Dendritic cell treated with granulocyte-macrophage colony-stimulating factor and Interleukin-4, amounts not matched to agents 40 ng/mL and 50 ng/mL, for 4 days (primary cell): ENCODE measurements around the gene SMG6.

ENCODE experiments used
- H3K27ac Mint-ChIP-seq: one replicate; pipeline ENCODE4 v1.8.0; 2022; ENCODE audit warnings: mild to moderate bottlenecking, mixed read lengths
- H3K27me3 Mint-ChIP-seq: one replicate; pipeline ENCODE4 v1.8.0; 2022; ENCODE audit warnings: mild to moderate bottlenecking, mixed read lengths
- H3K36me3 Mint-ChIP-seq: one replicate; pipeline ENCODE4 v1.8.0; 2022; ENCODE audit warnings: low read depth, mixed read lengths
- H3K4me1 Mint-ChIP-seq: one replicate; pipeline ENCODE4 v1.8.0; 2022; ENCODE audit warnings: low read depth, mixed read lengths
- H3K4me3 Mint-ChIP-seq: one replicate; pipeline ENCODE4 v1.8.0; 2022; ENCODE audit warnings: mild to moderate bottlenecking, moderate library complexity, mixed read lengths
- H3K9me3 Mint-ChIP-seq: one replicate; pipeline ENCODE4 v1.8.0; 2022; ENCODE audit warnings: mixed read lengths
- intact Hi-C: fragments of 100-400 bp; cut with micrococcal nuclease; formaldehyde crosslinking; loops from one replicate; pipeline ENCODE4 v1.15.0; 2022

SMG6 gene

DNA sequence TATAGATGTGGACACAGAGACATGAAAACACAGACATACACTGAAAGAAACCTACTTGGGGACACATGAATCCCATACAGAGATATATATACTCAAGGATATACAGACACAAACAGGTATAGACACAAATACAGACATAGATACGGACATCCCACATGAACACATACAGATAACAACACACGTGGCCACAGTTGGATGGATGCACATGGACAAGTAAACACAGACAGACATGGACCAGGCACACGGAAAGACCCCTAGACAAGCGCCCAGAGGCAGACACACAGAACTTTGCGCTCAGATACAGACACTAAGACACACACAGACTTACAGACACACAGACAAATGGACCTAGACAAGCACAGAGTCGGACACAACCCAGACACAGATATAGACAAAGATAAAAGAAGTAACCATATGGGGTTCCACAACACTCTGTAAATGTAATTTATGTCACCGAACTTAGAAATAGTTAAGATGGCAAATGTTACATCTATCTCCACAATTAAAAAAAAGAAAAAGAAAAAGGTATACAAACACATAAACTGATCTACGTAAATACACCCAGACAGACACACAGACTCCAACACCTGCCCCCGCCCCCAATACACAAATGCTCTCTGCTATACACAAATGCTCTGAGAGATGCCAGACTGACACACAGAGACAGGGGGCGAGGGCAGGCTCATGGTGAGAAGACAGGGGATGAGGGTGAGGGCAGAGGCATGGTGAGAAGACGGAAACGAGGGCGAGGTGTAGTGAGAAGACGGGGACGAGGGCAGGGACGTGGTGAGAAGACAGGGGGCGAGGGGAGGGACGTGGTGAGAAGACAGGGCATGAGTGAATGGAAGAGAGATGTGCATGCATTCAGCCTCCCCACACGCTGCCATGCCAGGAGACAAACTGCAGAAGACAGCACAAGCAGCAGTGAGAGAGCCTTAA, 118.3 kb downstream of the SMG6 start:
- Mint-ChIP-seq H3K9me3 (no peaks in the 10 kb centered on the region), H3K36me3 (peaks cover 79% of the 10 kb centered on the region), H3K27ac (no peak overlapping the region), H3K27me3 (peaks cover 3% of the 10 kb centered on the region), H3K4me3 (no peak overlapping the region), H3K4me1 (peaks cover 30% of the 10 kb centered on the region)
- intact Hi-C loops = no loop called here

- Mint-ChIP-seq H3K36me3 (peaks cover 74% of the 10 kb centered on the region), H3K4me3 (no peak overlapping the region), H3K27ac (no peak overlapping the region), H3K9me3 (no peaks in the 10 kb centered on the region), H3K4me1 (peaks cover 42% of the 10 kb centered on the region), H3K27me3 (peaks cover 3% of the 10 kb centered on the region)
- intact Hi-C loops = no loop called here
Observed at GRCh38 chr17:2183346-2183745, 120.2 kb downstream of the SMG6 start.

- Mint-ChIP-seq H3K27me3 (peaks cover 3% of the 10 kb centered on the region), H3K36me3 (peaks cover 75% of the 10 kb centered on the region), H3K4me3 (no peak overlapping the region), H3K27ac (no peak overlapping the region), H3K4me1 (peaks cover 45% of the 10 kb centered on the region), H3K9me3 (no peaks in the 10 kb centered on the region)
- intact Hi-C loops = no loop called here
Observed at GRCh38 chr17:2181897-2182448, 121.6 kb downstream of the SMG6 start.

DNA sequence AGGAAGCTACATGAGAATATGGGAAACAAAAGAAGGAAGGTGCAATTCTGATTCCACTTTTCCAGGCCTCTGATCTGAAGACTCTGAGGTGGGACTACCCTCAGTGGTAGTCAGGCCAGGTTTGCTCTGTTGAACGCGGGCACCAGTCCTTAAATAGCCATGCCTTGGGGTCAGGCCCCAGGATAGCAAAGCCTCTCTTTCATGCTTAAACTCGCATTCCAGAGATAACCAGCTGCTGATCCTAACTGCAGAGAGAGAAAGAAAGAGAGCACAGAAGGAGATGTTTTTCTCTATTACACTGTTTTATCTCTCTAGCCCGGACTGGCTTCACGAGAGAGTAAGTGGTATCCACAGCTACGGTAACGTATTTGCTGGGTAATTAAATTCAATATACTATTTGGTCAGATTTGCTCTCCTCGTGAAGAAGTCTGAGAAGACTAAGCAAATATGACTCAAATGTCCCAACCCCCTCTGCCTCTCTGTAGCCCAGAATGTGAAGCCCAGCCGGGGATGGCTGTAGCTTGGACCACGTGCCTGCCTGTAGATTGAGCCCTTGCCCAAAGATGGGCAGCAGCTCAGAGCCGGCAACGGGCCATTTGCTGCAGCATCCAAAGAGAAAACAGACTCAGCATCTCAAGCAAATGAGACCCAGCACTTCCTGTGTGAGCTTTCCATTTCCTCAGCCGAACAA, 122.2 kb downstream of the SMG6 start:
- Mint-ChIP-seq H3K9me3 (no peaks in the 10 kb centered on the region), H3K4me3 (no peak overlapping the region), H3K4me1 (peaks cover 46% of the 10 kb centered on the region), H3K27ac (no peak overlapping the region), H3K36me3 (peaks cover 75% of the 10 kb centered on the region), H3K27me3 (peaks cover 3% of the 10 kb centered on the region)
- intact Hi-C loops = no loop called here

GRCh38 chr17:2180768-2181167, 122.8 kb downstream of the SMG6 start:
- H3K9me3 Mint-ChIP-seq = no peaks in the 10 kb centered on the region
- intact Hi-C loops = no loop called here
- H3K27ac Mint-ChIP-seq = no peak overlapping the region
- H3K27me3 Mint-ChIP-seq = peaks cover 3% of the 10 kb centered on the region
- peaks cover 75% of the 10 kb centered on the region for H3K36me3 Mint-ChIP-seq
- H3K4me3 Mint-ChIP-seq = no peak overlapping the region
- peaks cover 48% of the 10 kb centered on the region for H3K4me1 Mint-ChIP-seq

- peak overlapping the region; percentile 41 for H3K27ac Mint-ChIP-seq
- intact Hi-C loops = no loop called here
Observed at GRCh38 chr17:2179615-2180295, 123.8 kb downstream of the SMG6 start.

GRCh38 chr17:2178798-2179501, 124.6 kb downstream of the SMG6 start:
- intact Hi-C loops = no loop called here
- H3K4me1 Mint-ChIP-seq = peaks cover 59% of the 10 kb centered on the region
- no peaks in the 10 kb centered on the region for H3K9me3 Mint-ChIP-seq
- peak overlapping the region; percentile 27 for H3K4me3 Mint-ChIP-seq
- peaks cover 80% of the 10 kb centered on the region for H3K36me3 Mint-ChIP-seq
- H3K27me3 Mint-ChIP-seq = peaks cover 3% of the 10 kb centered on the region
- H3K27ac Mint-ChIP-seq = peak overlapping the region; percentile 41

More at GRCh38 chr17:2179615-2180295, 123.8 kb downstream of the SMG6 start:
- H3K4me1 Mint-ChIP-seq = peaks cover 58% of the 10 kb centered on the region
- H3K27me3 Mint-ChIP-seq = peaks cover 3% of the 10 kb centered on the region
- no peaks in the 10 kb centered on the region for H3K9me3 Mint-ChIP-seq
- peak overlapping the region; percentile 27 for H3K4me3 Mint-ChIP-seq
- H3K36me3 Mint-ChIP-seq = peaks cover 75% of the 10 kb centered on the region

- intact Hi-C loops = no loop called here
- peaks cover 50% of the 10 kb centered on the region for H3K4me1 Mint-ChIP-seq
- peaks cover 77% of the 10 kb centered on the region for H3K36me3 Mint-ChIP-seq
Observed at GRCh38 chr17:2177235-2177811, 126.3 kb downstream of the SMG6 start.

DNA sequence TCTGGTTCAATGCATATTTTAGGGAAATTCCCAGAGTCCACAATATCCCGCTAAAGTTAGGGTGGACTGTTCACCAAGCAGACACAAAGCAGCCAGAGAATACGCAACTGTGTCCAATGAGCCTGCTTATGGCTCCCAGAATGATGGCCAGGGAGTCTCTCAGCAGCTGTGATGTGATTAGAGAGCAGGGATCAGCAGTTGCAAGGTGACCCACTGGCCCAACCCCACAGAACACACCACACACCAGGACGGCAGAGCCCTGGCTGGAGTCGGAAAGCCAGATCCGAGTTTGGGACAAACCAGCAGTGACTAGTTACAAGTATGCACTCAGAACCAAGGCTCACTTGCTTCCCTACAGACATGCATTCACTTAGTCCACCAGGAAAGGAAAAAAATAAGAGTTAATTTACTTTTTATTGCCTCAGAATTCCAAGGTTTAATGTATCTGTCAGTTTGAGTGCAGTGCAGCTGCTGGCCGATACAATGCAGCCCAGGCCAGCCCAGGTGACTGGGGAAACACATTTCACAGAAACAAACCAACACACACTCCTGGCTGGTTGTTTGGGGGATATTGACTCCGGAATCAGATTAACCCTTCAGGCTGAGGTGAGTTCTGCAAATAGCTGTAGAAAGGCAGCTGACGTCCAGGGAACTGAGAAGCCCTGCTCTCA, 127.0 kb downstream of the SMG6 start:
- Mint-ChIP-seq H3K27me3 (peaks cover 2% of the 10 kb centered on the region), H3K27ac (no peak overlapping the region), H3K36me3 (peaks cover 77% of the 10 kb centered on the region), H3K4me3 (no peak overlapping the region), H3K9me3 (no peaks in the 10 kb centered on the region), H3K4me1 (peaks cover 48% of the 10 kb centered on the region)
- intact Hi-C loops = no loop called here

More at GRCh38 chr17:2177235-2177811, 126.3 kb downstream of the SMG6 start:
- Mint-ChIP-seq H3K27ac (peak overlapping the region; percentile 21), H3K9me3 (no peaks in the 10 kb centered on the region), H3K4me3 (no peak overlapping the region), H3K27me3 (peaks cover 2% of the 10 kb centered on the region)

- peaks cover 41% of the 10 kb centered on the region for H3K4me1 Mint-ChIP-seq
- no peaks in the 10 kb centered on the region for H3K9me3 Mint-ChIP-seq
- H3K4me3 Mint-ChIP-seq = no peak overlapping the region
- H3K27ac Mint-ChIP-seq = no peak overlapping the region
- H3K36me3 Mint-ChIP-seq = peaks cover 76% of the 10 kb centered on the region
- intact Hi-C loops = no loop called here
- H3K27me3 Mint-ChIP-seq = no peaks in the 10 kb centered on the region
Observed at GRCh38 chr17:2175294-2175628, 128.3 kb downstream of the SMG6 start.

DNA sequence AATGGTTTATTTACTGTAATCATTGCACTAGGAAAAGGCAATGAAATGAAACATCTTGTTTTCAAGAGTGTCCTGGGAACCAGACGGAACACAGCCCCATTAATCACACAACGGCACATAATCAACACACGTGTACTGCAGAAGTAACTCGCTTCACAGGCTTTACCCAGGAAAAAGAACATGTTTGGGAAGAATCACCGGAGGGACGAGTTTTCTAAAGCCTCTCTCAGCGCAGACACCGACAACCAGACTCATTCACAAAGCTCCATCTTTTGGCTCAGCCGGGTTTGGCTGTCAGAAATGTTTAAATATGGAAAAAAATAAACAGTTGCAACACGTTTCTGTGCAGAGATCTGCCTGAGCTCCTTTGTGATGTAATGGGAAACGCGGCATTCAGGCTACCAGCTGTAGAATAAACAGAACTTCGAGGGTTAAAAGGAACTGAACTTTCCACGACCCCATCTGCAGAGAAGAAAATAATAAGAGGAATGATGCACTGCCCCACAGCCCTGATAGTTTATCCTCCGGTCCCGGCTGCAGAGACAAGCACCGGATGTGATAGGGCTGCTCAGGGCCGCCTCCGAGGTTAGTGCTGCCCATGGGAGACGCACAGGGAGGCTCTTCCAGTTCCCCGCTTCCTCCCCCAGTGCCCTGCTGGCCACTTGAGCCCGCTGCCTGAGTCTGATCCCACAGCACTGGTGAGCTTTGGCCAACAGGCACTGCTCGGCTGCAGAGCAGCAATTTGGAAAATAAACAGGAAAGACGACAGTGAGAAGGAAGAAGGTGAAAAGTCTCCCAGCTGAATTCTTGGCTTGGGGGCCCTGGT, 128.9 kb downstream of the SMG6 start:
- Mint-ChIP-seq H3K4me1 (peaks cover 38% of the 10 kb centered on the region), H3K27me3 (no peaks in the 10 kb centered on the region), H3K4me3 (no peak overlapping the region), H3K36me3 (peaks cover 79% of the 10 kb centered on the region), H3K27ac (no peak overlapping the region), H3K9me3 (no peaks in the 10 kb centered on the region)
- intact Hi-C loops = no loop called here

GRCh38 chr17:2174014-2174413, 129.6 kb downstream of the SMG6 start:
- H3K27ac Mint-ChIP-seq = no peak overlapping the region
- H3K27me3 Mint-ChIP-seq = no peaks in the 10 kb centered on the region
- H3K9me3 Mint-ChIP-seq = no peaks in the 10 kb centered on the region
- peaks cover 35% of the 10 kb centered on the region for H3K4me1 Mint-ChIP-seq
- no peak overlapping the region for H3K4me3 Mint-ChIP-seq
- intact Hi-C loops = no loop called here
- peaks cover 86% of the 10 kb centered on the region for H3K36me3 Mint-ChIP-seq
